K562 (cell line): ENCODE measurements around the gene VPREB3. TPM values are rescaled to one million over a fixed set of nuclear protein-coding genes. Genes with fewer than 3 reads are reported as not detected.
A peak's percentile ranks its signal among the peaks of the same experiment; 100 is the strongest.

Experiments
- ATAC-seq: fragments of 200-7000 bp; cut with Tn5 transposase; 3 replicates; pipeline ENCODE4 v1.9.1; 2020; ENCODE audit warnings: moderate library complexity
- BruUV-seq: library from RNA; stranded (reverse); fragments of 400-500 nt; replicated peaks from 2 replicates; lab custom pipeline; 2021; lab: Mats Ljungman, UMichigan
- CTCF ChIA-PET: fragments of 300-600 bp; formaldehyde crosslinking; extraction: SDS; loops from one replicate; lab custom pipeline; 2021; ENCODE audit warnings: low intra/inter-chr PET ratio; lab: Yijun Ruan, JAX
- POLR2A ChIA-PET: fragments of 300-600, 350-650 bp; sonication (Branson Sonifier 250); formaldehyde crosslinking; extraction: SDS; loops from one replicate; lab custom pipeline; 2021; ENCODE audit warnings: antibody characterized with exemption, inconsistent platforms; lab: Yijun Ruan, JAX
- DNase-seq, 4 experiments: peaks; one replicate each; pipeline versions ENCODE4 v3.0.0 to v3.0.0-alpha.2; 2011 to 2018; ENCODE audit warnings: low spot score in 3 of 4, mixed read lengths in 3 of 4; ENCODE audit errors: extremely low read depth in 1 of 4
- FAIRE-seq: peaks from 2 replicates; lab custom pipeline; 2011; peaks lifted over from hg19 to GRCh38; lab: Jason Lieb, UNC
- H2AFZ ChIP-seq: 2 replicates; pipeline ENCODE4 v1.6.0; 2011; ENCODE audit warnings: low read depth, low read length, control low read depth, inconsistent platforms
- H3K27ac ChIP-seq: fragments of 200-600 bp; 3 replicates; pipeline ENCODE4 v1.8.0; 2011; ENCODE audit warnings: low read depth, mild to moderate bottlenecking, control low read depth, inconsistent platforms, low read length, moderate library complexity, mixed read lengths; ENCODE audit errors: extremely low read depth
- H3K27me3 ChIP-seq, 2 experiments: fragments of 300-600 bp in 1 of 2; 2 replicates in 1 of 2; 3 replicates in 1 of 2; pipeline versions ENCODE4 v1.6.0 to v1.8.0; 2011; ENCODE audit warnings: inconsistent platforms in 2 of 2, low read length in 2 of 2, mild to moderate bottlenecking in 1 of 2, mixed read lengths in 1 of 2, moderate library complexity in 1 of 2; ENCODE audit not compliant: control insufficient read depth in 2 of 2, insufficient read depth in 2 of 2
- H3K36me3 ChIP-seq: fragments of 300-600 bp; 3 replicates; pipeline ENCODE4 v1.8.0; 2011; ENCODE audit warnings: mild to moderate bottlenecking, low read length, inconsistent platforms; ENCODE audit not compliant: control insufficient read depth, insufficient read depth
- H3K4me1 ChIP-seq, 2 experiments: fragments of 200-600 bp in 1 of 2; replicated peaks in 1 of 2; 2 replicates in 1 of 2; 3 replicates in 1 of 2; pipeline versions ENCODE4 v1.5.1 to v1.8.0; 2011; ENCODE audit warnings: inconsistent platforms in 2 of 2, low read length in 2 of 2, mild to moderate bottlenecking in 1 of 2, mixed read lengths in 1 of 2, moderate library complexity in 1 of 2; ENCODE audit not compliant: control insufficient read depth in 2 of 2, insufficient read depth in 2 of 2
- H3K4me2 ChIP-seq: 2 replicates; pipeline ENCODE4 v1.6.1; 2011; ENCODE audit warnings: low read length, control low read depth, inconsistent platforms, mixed read lengths; ENCODE audit not compliant: insufficient read depth
- H3K4me3 ChIP-seq: fragments of 200-600 bp; sonication (generic), shearing (Covaris generic); 2 replicates; pipeline ENCODE4 v1.5.1; 2016; ENCODE audit warnings: control low read depth, inconsistent platforms
- H3K79me2 ChIP-seq: fragments of 200-600 bp; 3 replicates; pipeline ENCODE4 v1.8.0; 2011; ENCODE audit warnings: low read length, inconsistent platforms; ENCODE audit not compliant: control insufficient read depth, insufficient read depth
- H3K9ac ChIP-seq, 2 experiments: 2 replicates each; pipeline versions ENCODE4 v1.6.0 to v1.6.1; 2011; ENCODE audit warnings: low read depth in 2 of 2, low read length in 2 of 2, control low read depth in 1 of 2, inconsistent platforms in 1 of 2, mild to moderate bottlenecking in 1 of 2, mixed read lengths in 1 of 2; ENCODE audit not compliant: insufficient read depth in 1 of 2
- H3K9me1 ChIP-seq: one replicate; pipeline ENCODE4 v1.6.0; 2011; ENCODE audit warnings: inconsistent platforms, mild to moderate bottlenecking, low read length, moderate library complexity; ENCODE audit not compliant: control insufficient read depth, insufficient read depth
- H3K9me3 ChIP-seq: replicated peaks from 2 replicates; pipeline ENCODE4 v1.5.1; 2011; ENCODE audit warnings: low read depth, low read length, inconsistent platforms; ENCODE audit not compliant: control insufficient read depth, insufficient read depth
- H4K20me1 ChIP-seq: replicated peaks from 2 replicates; pipeline ENCODE4 v1.6.1; 2011; ENCODE audit warnings: low read length, inconsistent platforms, mixed read lengths; ENCODE audit not compliant: control insufficient read depth, insufficient read depth
- ADNP ChIP-seq: fragments of 200-800 bp; sonication (Bioruptor generic); IDR thresholded peaks from 2 replicates; pipeline ENCODE4 v1.6.1; 2016; ENCODE audit warnings: missing genetic modification characterization, missing compliant biosample characterization
- ARID3B ChIP-seq: fragments of 250-450 bp; sonication (Bioruptor Pico); IDR thresholded peaks from 2 replicates; pipeline ENCODE4 v1.4.0; 2020; ENCODE audit warnings: borderline replicate concordance
- CBX1 ChIP-seq: sonication (generic); IDR thresholded peaks from 2 replicates; pipeline ENCODE4 v1.6.1; 2016; ENCODE audit warnings: antibody characterized with exemption, low read depth, mild to moderate bottlenecking
- CHD4 ChIP-seq: fragments of 200-600 bp; sonication (generic); IDR thresholded peaks from 3 replicates; pipeline ENCODE4 v1.6.1; 2012; ENCODE audit warnings: low read depth, mild to moderate bottlenecking, mixed read lengths, low read length, inconsistent platforms; ENCODE audit not compliant: insufficient read depth, insufficient replicate concordance, poor library complexity, severe bottlenecking
- GABPB1 ChIP-seq: sonication (generic); formaldehyde crosslinking; IDR thresholded peaks from 2 replicates; pipeline ENCODE4 v1.8.0; 2022; ENCODE audit warnings: mild to moderate bottlenecking, missing genetic modification reagents
- HNRNPL ChIP-seq: fragments of 200-400 bp; formaldehyde crosslinking; IDR thresholded peaks from 2 replicates; pipeline ENCODE4 v1.6.1; 2017; ENCODE audit warnings: low read depth, mild to moderate bottlenecking, low read length
- HSF4 ChIP-seq: fragments of 250-450 bp; sonication (Bioruptor Pico); IDR thresholded peaks from 2 replicates; pipeline ENCODE4 v2.1.2; 2022; ENCODE audit warnings: mild to moderate bottlenecking, moderate library complexity, borderline replicate concordance
- KAT7 ChIP-seq: sonication (generic); formaldehyde crosslinking; IDR thresholded peaks from 2 replicates; pipeline ENCODE4 v1.8.0; 2022; ENCODE audit warnings: missing genetic modification reagents, mild to moderate bottlenecking, borderline replicate concordance
- LEF1 ChIP-seq: fragments of 450-650 bp; IDR thresholded peaks from 2 replicates; pipeline ENCODE4 v1.6.1; 2016; ENCODE audit warnings: mild to moderate bottlenecking
- MYBL2 ChIP-seq, 2 experiments: fragments of 450-650 bp in 1 of 2; sonication (generic) in 1 of 2; formaldehyde crosslinking in 1 of 2; IDR thresholded peaks; 2 replicates each; pipeline versions ENCODE4 v1.6.1 to v1.8.1; 2017 to 2022; ENCODE audit warnings: borderline replicate concordance in 1 of 2, inconsistent platforms in 1 of 2, low read depth in 1 of 2, mild to moderate bottlenecking in 1 of 2, missing genetic modification reagents in 1 of 2, moderate library complexity in 1 of 2
- PCBP2 ChIP-seq: fragments of 200-400 bp; formaldehyde crosslinking; IDR thresholded peaks from 2 replicates; pipeline ENCODE4 v1.6.1; 2018; ENCODE audit warnings: low read length, low read depth, mild to moderate bottlenecking, moderate library complexity; ENCODE audit not compliant: poor library complexity, severe bottlenecking
- POU5F1 ChIP-seq: fragments of 150-350 bp; IDR thresholded peaks from 2 replicates; pipeline ENCODE4 v1.6.1; 2014; ENCODE audit warnings: borderline replicate concordance, low read length, low read depth, mild to moderate bottlenecking; ENCODE audit not compliant: partially characterized antibody
- SIN3A ChIP-seq, 2 experiments: fragments of 150-350 bp in 1 of 2; IDR thresholded peaks; 2 replicates each; pipeline ENCODE4 v1.6.1; 2011 to 2016; ENCODE audit warnings: borderline replicate concordance in 2 of 2, low read depth in 2 of 2, low read length in 2 of 2, mild to moderate bottlenecking in 2 of 2, moderate library complexity in 2 of 2; ENCODE audit not compliant: control insufficient read depth in 1 of 2
- SRSF9 ChIP-seq: fragments of 200-400 bp; formaldehyde crosslinking; IDR thresholded peaks from 2 replicates; pipeline ENCODE4 v1.6.1; 2017; ENCODE audit warnings: low read depth, low read length, borderline replicate concordance
- ZBTB9 ChIP-seq: fragments of 450-650 bp; formaldehyde crosslinking; IDR thresholded peaks from 2 replicates; pipeline ENCODE4 v1.4.0; 2020; ENCODE audit warnings: mild to moderate bottlenecking, moderate library complexity
- ZNF217 ChIP-seq: sonication (generic); formaldehyde crosslinking; IDR thresholded peaks from 2 replicates; pipeline ENCODE4 v1.8.0; 2022; ENCODE audit warnings: mild to moderate bottlenecking, missing genetic modification reagents
- ZNF395 ChIP-seq: fragments of 200-800 bp; sonication (Bioruptor generic); IDR thresholded peaks from 2 replicates; pipeline ENCODE4 v1.6.1; 2017; ENCODE audit warnings: missing genetic modification characterization, missing compliant biosample characterization
- WGBS: fragments of 100-300 bp; shearing (Covaris generic); methylation state at CpG from one replicate; pipeline ENCODE4 v1.1.6; 2016; ENCODE audit warnings: low coverage, mixed read lengths; ENCODE audit not compliant: insufficient coverage; ENCODE audit errors: missing lambda C conversion rate; 5-methylcytosine and 5-hydroxymethylcytosine counted together
- in situ Hi-C: fragments of 300-500 bp; cut with MboI; formaldehyde crosslinking; loops from 4 replicates; pipeline ENCODE4 v1.15.0; 2018; ENCODE audit warnings: inconsistent platforms, mixed read lengths
- intact Hi-C: fragments of 100-400 bp; cut with micrococcal nuclease; formaldehyde crosslinking; loops from 2 replicates; pipeline ENCODE4 v1.14.2; 2022
- polyA plus RNA-seq, 8 experiments: library from polyadenylated mRNA; depleted of rRNA in 4 of 8; stranded (reverse) in 5 of 8; unstranded in 3 of 8; fragments of >200 nt; fragmentation: Nextera tagmentation in 2 of 8; fragmentation: Illumina TruSeq in 1 of 8; extraction: Ambion mirVana in 2 of 8; extraction: Trizol in 1 of 8; gene quantifications; 2 replicates each; pipeline versions ENCODE4 v1.2.1 to v1.2.3, GENCODE V29; 2011 to 2014; ENCODE audit warnings: inconsistent platforms in 1 of 8, missing spikeins in 1 of 8
- total RNA-seq, 7 experiments: library from RNA; depleted of rRNA in 6 of 7; stranded (reverse); fragments of >200 nt in 6 of 7; fragmentation: Illumina TruSeq in 2 of 7; extraction: Trizol in 2 of 7; gene quantifications; 2 replicates each; pipeline versions ENCODE4 v1.2.1 to v1.2.3, GENCODE V29; 2011 to 2021; ENCODE audit warnings: low replicate concordance in 1 of 7

Gene VPREB3
- total and polyA plus RNA-seq, 9 of the 15 experiments (the other 6 are each of a cell fraction or from before 2014, with no cell fraction given) = 0.14 to 0.71 (median 0.20) TPM; not detected in 6

GRCh38 chr22:23787600-23787896 is 33.3 kb upstream of the VPREB3 start:
- Histone ChIP-seq H3K9me3 (no peaks in the 10 kb centered on the region), H3K27ac (peak overlapping the region; percentile 99; the same call in 2 of the 3 replicates), H3K36me3 (peaks cover 30% of the 10 kb centered on the region), H3K4me3 (peak overlapping the region; percentile 88), H3K27me3 (no peaks in the 10 kb centered on the region), H2AFZ (peak overlapping the region; percentile 66), H3K9me1 (no peaks in the 10 kb centered on the region), H3K9ac (peak overlapping the region; percentile 88 to 96), H3K4me1 (peaks cover 12 to 15% of the 10 kb centered on the region in 2 experiments; a peak in 3 of 5 replicates), H4K20me1 (peaks cover 10% of the 10 kb centered on the region), H3K4me2 (peak overlapping the region; percentile 96), H3K79me2 (peaks cover 44% of the 10 kb centered on the region)
- ATAC-seq = no peak; the same call in 2 of the 3 replicates
- in situ Hi-C loops (no loop called here), intact Hi-C loops (no loop called here)
- BruUV-seq = no TSS peak
- ChIA-PET POLR2A (interaction anchor here (0.9 to 1.7 kb wide), 2 partner anchors 13 to 47 kb away, joined by 4 to 6 read pairs; no protein-coding TSS in a partner anchor), CTCF (no interaction called here)
- WGBS = 0% methylated on average over 5 of the region's 5 CpGs
- no peak for DNase-seq
- FAIRE-seq = peak; percentile 40
- TF ChIP-seq GABPB1 (CRISPR knock-in tag) (no peak), POU5F1 (no peak), CBX1 (no peak), KAT7 (CRISPR knock-in tag) (no peak), HSF4 (CRISPR knock-in tag) (no peak), CHD4 (no peak), ZNF395 (CRISPR knock-in tag) (no peak), MYBL2 (IDR thresholded peaks at IDR 0.05; ENCODE audit: low read depth) (no peak), MYBL2 (CRISPR knock-in tag; IDR thresholded peaks at IDR 0.05; ENCODE audit: borderline replicate concordance) (no peak), LEF1 (no peak), ADNP (tag) (no peak), SRSF9 (no peak), SIN3A (IDR thresholded peaks at IDR 0.05; ENCODE audit: borderline replicate concordance in 2 of 2, control insufficient read depth in 1 of 2, low read depth in 2 of 2, low read length in 2 of 2) (no peak), ZNF217 (CRISPR knock-in tag) (no peak), HNRNPL (no peak), PCBP2 (no peak), ZBTB9 (no peak), ARID3B (CRISPR knock-in tag) (no peak)
